Right renal cortex interstitium (tissue), 3 donors: ENCODE data around the gene PCDHGA1. TPM values are rescaled to one million over a fixed set of nuclear protein-coding genes. Genes with fewer than 3 reads are reported as not detected.
"Not testable (repeated sequence)": the region's sequence is repeated elsewhere in the genome, so short reads cannot be mapped to it uniquely, and the experiment has no call there.

Experiments used
- DNase-seq, 3 donors: peaks; one replicate each; pipeline ENCODE4 v3.0.0-alpha.2; 2013; ENCODE audit warnings: low read depth in 3 of 3, low spot score in 2 of 3
- polyA plus RNA-seq, 3 donors: library from polyadenylated mRNA; unstranded; fragments of 120-200 nt; gene quantifications; one replicate each; pipeline ENCODE4 v1.2.1, GENCODE V29; 2013; ENCODE audit not compliant: insufficient read length in 3 of 3

PCDHGA1 gene
- polyA plus RNA-seq, 3 donors, result 0.78 to 1.2 (median 0.92) TPM

- DNase-seq, result no peak
These were observed 15.0 kb downstream of the PCDHGA1 start for GRCh38 chr5:141345327-141345726.

- not testable (repeated sequence) for DNase-seq
These were observed 15.7 kb downstream of the PCDHGA1 start for GRCh38 chr5:141346017-141346416.

- no peak for DNase-seq
These were observed 19.8 kb downstream of the PCDHGA1 start, which contains the start of gene PCDHGB1 for GRCh38 chr5:141349917-141350619. Gene PCDHGB1, plus strand, starts transcription at chr5:141350099. Its CDS starts 162 bp downstream, at chr5:141350261.

- DNase-seq, result no peak
These were observed 21.3 kb downstream of the PCDHGA1 start for GRCh38 chr5:141351591-141351990.

GRCh38 chr5:141354900-141355469, 24.7 kb downstream of the PCDHGA1 start, which contains the start of gene PCDHGA4:
Gene PCDHGA4, plus strand, starts transcription at chr5:141355021. Its CDS starts 87 bp downstream, at chr5:141355108.
- no peak for DNase-seq

- DNase-seq, result no peak
These were observed 25.3 kb downstream of the PCDHGA1 start for GRCh38 chr5:141355641-141356040.

GRCh38 chr5:141356133-141356532, 25.8 kb downstream of the PCDHGA1 start:
- no peak for DNase-seq

GRCh38 chr5:141356950-141357349, 26.6 kb downstream of the PCDHGA1 start:
- DNase-seq, result no peak

GRCh38 chr5:141359790-141360426, 29.6 kb downstream of the PCDHGA1 start, which contains the start of gene PCDHGB2:
Gene PCDHGB2, plus strand, starts transcription at chr5:141359994. Its CDS starts 142 bp downstream, at chr5:141360136.
- no peak for DNase-seq

GRCh38 chr5:141360685-141361084, 30.4 kb downstream of the PCDHGA1 start:
- DNase-seq, result no peak

- DNase-seq, result no peak
These were observed 32.4 kb downstream of the PCDHGA1 start for GRCh38 chr5:141362719-141363118.

GRCh38 chr5:141363952-141364660, 33.8 kb downstream of the PCDHGA1 start, which contains the start of gene PCDHGA5:
Gene PCDHGA5, plus strand, starts transcription at chr5:141364162. Its CDS starts 169 bp downstream, at chr5:141364331.
- no peak for DNase-seq

- DNase-seq, result no peak
These were observed 35.9 kb downstream of the PCDHGA1 start for GRCh38 chr5:141366016-141366896.

GRCh38 chr5:141369994-141370848, 39.9 kb downstream of the PCDHGA1 start, which contains the start of gene PCDHGB3:
Gene PCDHGB3, plus strand, starts transcription at chr5:141370242. Its CDS starts 153 bp downstream, at chr5:141370395.
- DNase-seq, result no peak

- no peak for DNase-seq
These were observed 41.5 kb downstream of the PCDHGA1 start for GRCh38 chr5:141371572-141372475.

- no peak for DNase-seq
These were observed 43.5 kb downstream of the PCDHGA1 start, which contains the start of gene PCDHGA6 for GRCh38 chr5:141373673-141374317. Gene PCDHGA6, plus strand, starts transcription at chr5:141373891. Its CDS starts 193 bp downstream, at chr5:141374084.

- no peak for DNase-seq
These were observed 44.3 kb downstream of the PCDHGA1 start for GRCh38 chr5:141374627-141375026.
